Right atrium auricular region (tissue), 2 donors: Measurements from ENCODE around the gene SLC35E1. TPM values are rescaled to one million over a fixed set of nuclear protein-coding genes. Genes with fewer than 3 reads are reported as not detected.

Experiments used
- DNase-seq: peaks from one replicate; pipeline ENCODE4 v3.0.0-alpha.2; 2019; ENCODE audit warnings: low spot score
- H3K27ac ChIP-seq, 2 donors: fragments of 200-600 bp; sonication (generic); 1 replicate in 1 of 2; 2 replicates in 1 of 2; pipeline ENCODE4 v1.5.1; 2016 to 2019
- H3K27me3 ChIP-seq, 2 donors: fragments of 200-600 bp; sonication (generic); one replicate each; pipeline versions ENCODE4 v1.5.1 to v1.6.0; 2017 to 2019
- H3K36me3 ChIP-seq: fragments of 200-600 bp; sonication (generic); one replicate; pipeline ENCODE4 v1.5.1; 2016
- H3K4me1 ChIP-seq, 2 donors: fragments of 200-600 bp; sonication (generic); one replicate each; pipeline versions ENCODE4 v1.5.1 to v1.6.0; 2017 to 2019
- H3K4me3 ChIP-seq, 2 donors: fragments of 200-600 bp; sonication (generic); 1 replicate in 1 of 2; 2 replicates in 1 of 2; pipeline ENCODE4 v1.5.1; 2017 to 2019; ENCODE audit warnings: mild to moderate bottlenecking in 1 of 2, moderate library complexity in 1 of 2
- H3K9me3 ChIP-seq, 2 donors: fragments of 200-600 bp; sonication (generic); one replicate each; pipeline ENCODE4 v1.5.1; 2019
- total RNA-seq, 2 donors: library from RNA; depleted of rRNA; stranded (reverse); fragments of >200 nt; gene quantifications; one replicate each; pipeline ENCODE4 v1.1.0, GENCODE V29; 2016
- TF ChIP-seq, protein P1 (sequence below), 2 donors: fragments of 200-600 bp; sonication (generic); IDR thresholded peaks; one replicate each; pipeline ENCODE4 v1.5.1; 2019; ENCODE audit warnings: antibody characterized with exemption in 2 of 2

Gene SLC35E1
- total RNA-seq, 2 donors from 2014 or later: 27.5 to 34.9 TPM

DNA sequence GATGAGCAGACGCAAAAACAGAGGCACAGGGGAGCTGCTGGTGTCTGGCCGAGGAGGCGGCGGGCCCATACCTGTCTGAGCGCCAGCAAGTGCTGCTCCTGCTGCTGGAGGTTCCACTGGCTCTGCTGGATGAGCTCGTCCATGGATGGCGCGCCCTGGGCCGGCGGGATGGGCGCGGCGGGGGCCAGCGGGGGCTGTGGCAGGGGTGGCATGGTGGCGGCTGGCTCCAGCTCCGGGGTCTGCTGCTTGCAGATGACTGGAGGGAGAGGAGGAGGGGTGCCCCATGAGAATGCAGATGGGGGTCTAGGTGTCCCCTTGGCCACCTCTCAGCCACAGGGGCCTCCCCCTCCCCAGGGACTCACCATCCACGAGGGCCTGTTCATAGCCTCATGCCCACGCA is 36.8 kb downstream of the SLC35E1 start:
- Histone ChIP-seq H3K27ac (no peak overlapping the region), H3K27me3 (no peaks in the 10 kb centered on the region), H3K4me3 (no peak overlapping the region), H3K4me1 (peaks cover 0 to 17% of the 10 kb centered on the region in 2 donors), H3K36me3 (peaks cover 64% of the 10 kb centered on the region), H3K9me3 (no peaks in the 10 kb centered on the region)
- DNase-seq: no peak
- TF ChIP-seq, protein P1, sequence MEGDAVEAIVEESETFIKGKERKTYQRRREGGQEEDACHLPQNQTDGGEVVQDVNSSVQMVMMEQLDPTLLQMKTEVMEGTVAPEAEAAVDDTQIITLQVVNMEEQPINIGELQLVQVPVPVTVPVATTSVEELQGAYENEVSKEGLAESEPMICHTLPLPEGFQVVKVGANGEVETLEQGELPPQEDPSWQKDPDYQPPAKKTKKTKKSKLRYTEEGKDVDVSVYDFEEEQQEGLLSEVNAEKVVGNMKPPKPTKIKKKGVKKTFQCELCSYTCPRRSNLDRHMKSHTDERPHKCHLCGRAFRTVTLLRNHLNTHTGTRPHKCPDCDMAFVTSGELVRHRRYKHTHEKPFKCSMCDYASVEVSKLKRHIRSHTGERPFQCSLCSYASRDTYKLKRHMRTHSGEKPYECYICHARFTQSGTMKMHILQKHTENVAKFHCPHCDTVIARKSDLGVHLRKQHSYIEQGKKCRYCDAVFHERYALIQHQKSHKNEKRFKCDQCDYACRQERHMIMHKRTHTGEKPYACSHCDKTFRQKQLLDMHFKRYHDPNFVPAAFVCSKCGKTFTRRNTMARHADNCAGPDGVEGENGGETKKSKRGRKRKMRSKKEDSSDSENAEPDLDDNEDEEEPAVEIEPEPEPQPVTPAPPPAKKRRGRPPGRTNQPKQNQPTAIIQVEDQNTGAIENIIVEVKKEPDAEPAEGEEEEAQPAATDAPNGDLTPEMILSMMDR (IDR thresholded peaks at IDR 0.05): no peak

DNA sequence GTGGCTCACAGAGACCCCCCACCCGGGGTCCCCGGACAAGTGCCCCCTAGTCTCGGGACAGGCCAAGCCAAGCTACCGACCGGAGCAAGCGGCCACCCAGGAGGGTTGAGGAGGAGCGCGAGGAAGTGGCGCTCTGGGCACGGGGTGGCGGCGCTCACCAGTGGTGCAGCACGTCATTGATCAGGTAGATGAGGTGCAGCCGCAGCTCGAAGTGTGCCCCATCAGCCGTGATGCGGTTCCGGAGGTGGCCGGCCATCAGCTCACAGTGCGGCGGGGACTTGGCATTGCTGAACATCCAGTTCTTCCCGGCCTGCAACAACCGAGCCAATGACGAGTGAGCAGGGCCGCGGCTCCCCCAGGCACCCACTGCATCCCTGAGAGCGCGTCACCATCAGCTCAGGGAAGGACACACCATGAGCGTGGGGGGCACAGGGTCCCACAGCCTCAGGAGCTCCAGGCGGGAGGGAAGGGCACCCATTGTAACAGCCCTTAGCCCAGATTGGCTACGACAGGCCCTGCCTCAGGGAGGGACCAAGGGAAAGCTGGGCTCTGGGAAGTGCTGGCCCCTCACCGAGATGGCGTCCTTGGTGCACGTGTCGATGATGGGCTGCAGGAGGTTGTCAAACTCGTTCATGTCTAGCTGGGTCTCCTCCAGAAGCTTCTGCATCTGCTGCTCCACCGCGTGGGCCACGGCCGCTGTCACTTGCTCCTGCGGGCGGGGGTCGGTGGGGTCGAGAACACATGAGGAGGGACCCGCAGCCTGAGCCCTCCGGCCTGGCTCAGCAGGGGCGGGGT is 39.6 kb downstream of the SLC35E1 start:
- no peak for DNase-seq

DNA sequence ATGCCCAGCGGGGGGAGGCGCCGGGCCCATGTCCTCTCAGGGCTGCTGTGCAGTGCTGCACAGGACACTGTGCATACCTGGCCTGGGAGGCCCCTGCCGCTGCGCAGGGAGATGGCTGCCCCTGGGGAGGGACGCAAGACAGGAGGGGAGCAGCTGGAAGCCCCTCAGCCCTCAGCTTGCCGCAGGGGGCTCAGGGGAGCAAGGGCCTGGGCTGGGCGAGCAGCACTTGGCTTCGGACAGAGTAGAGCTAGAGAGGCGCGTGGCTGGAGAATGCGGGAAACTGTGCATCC is 40.9 kb downstream of the SLC35E1 start:
- Histone ChIP-seq H3K36me3 (peaks cover 93% of the 10 kb centered on the region), H3K4me3 (no peak overlapping the region), H3K27ac (no peak overlapping the region), H3K27me3 (no peaks in the 10 kb centered on the region), H3K4me1 (no peaks in the 10 kb centered on the region), H3K9me3 (no peaks in the 10 kb centered on the region)
- TF ChIP-seq, protein P1 (IDR thresholded peaks at IDR 0.05): no peak
- no peak for DNase-seq

More for the DNA sequence above, 39.6 kb downstream of the SLC35E1 start:
- no peaks in the 10 kb centered on the region for H3K4me1 ChIP-seq
- no peaks in the 10 kb centered on the region for H3K27me3 ChIP-seq
- no peaks in the 10 kb centered on the region for H3K9me3 ChIP-seq
- H3K4me3 ChIP-seq: no peak overlapping the region
- H3K36me3 ChIP-seq: peaks cover 80% of the 10 kb centered on the region
- TF ChIP-seq, protein P1 (IDR thresholded peaks at IDR 0.05): no peak
- H3K27ac ChIP-seq: no peak overlapping the region

DNA sequence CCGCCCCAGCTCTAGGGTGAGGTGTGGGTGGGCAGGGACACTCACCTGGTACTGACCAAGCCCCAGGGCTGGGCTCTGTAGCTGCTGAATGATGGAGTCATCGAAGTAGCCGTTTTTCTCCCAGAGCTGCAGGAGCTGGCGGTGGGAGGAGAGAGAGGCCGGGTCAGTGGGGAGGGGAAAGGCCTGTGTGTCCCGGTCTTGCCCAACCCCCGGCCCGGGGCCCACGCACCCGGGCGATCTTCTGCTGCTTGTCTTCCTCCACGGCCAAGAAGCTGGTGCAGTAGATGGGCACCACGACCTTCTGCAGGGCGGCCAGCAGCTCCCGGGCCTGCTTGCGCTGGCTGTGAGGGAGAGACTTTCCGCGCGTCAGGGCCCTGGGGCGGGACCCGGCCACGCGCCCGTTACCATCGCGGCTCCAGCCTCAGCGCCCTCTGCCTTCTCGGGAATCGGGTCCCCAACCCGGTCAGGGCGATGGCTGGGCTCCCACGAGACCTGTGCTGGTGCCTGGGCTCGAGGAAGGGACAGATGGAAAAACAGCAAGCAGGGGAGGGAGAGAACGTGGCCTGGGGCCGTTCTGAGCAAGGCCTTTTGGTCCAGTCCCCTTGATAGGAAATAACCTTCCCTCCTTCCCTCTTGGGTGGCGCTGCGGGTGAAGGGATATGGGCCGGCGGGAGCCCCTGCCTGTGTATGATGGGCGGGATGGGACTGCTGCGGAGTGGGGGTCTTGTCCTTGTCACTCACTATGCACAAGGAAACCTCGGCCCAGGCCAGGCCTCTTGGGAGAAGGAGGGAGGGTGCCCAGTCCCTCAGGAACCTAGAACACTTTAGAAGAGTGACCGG is 41.5 kb downstream of the SLC35E1 start:
- no peak overlapping the region for H3K27ac ChIP-seq
- TF ChIP-seq, protein P1 (IDR thresholded peaks at IDR 0.05): no peak
- H3K36me3 ChIP-seq: peaks cover 99% of the 10 kb centered on the region
- H3K9me3 ChIP-seq: no peaks in the 10 kb centered on the region
- no peak for DNase-seq
- no peaks in the 10 kb centered on the region for H3K27me3 ChIP-seq
- H3K4me1 ChIP-seq: no peaks in the 10 kb centered on the region
- no peak overlapping the region for H3K4me3 ChIP-seq

DNA sequence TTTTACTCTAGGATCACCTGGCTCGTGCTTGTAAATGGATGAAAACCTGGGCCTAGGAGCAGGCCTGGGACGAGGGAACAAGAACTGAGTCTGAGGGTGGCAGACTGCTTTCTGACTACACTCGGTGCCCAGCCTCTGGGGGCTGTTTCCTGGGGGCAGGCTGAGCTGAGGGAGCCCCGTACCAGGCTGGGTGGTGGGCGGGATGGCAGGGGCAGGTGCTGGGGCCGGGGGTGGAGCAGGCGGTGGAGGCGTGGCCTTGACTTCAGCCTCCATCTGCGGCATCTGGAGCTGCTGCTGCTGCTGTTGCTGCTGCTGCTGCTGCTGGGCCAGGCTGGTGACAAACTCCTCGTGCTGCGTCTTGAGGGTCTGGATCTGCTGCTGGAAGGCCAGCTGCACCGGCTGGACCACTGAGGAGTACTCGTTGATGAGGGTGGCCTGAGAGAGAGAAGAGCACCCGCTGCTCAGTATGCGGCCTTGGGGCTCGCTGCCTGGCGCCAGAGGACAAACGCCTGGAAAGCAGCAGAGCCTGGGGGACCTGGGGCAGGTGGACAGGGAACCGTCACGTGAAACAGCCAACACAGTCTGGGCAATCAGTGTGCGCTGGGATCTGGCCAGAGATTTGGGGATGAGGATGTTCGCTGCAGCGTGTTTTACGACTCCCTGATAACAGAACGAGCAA is 42.6 kb downstream of the SLC35E1 start:
- peaks cover 99% of the 10 kb centered on the region for H3K36me3 ChIP-seq
- no peak overlapping the region for H3K27ac ChIP-seq
- TF ChIP-seq, protein P1 (IDR thresholded peaks at IDR 0.05): no peak
- H3K9me3 ChIP-seq: no peaks in the 10 kb centered on the region
- no peaks in the 10 kb centered on the region for H3K27me3 ChIP-seq
- no peaks in the 10 kb centered on the region for H3K4me1 ChIP-seq
- no peak for DNase-seq
- no peak overlapping the region for H3K4me3 ChIP-seq
